Astrocyte (in vitro differentiated cells and primary cell): ENCODE data around the gene TSEN54.

Experiments used
- CTCF ChIP-seq: IDR thresholded peaks from 2 replicates; pipeline ENCODE4 v1.5.1; 2011; ENCODE audit warnings: low read depth, mild to moderate bottlenecking, inconsistent platforms, low read length, moderate library complexity; ENCODE audit not compliant: insufficient read depth
- EZH2 ChIP-seq: IDR thresholded peaks from 2 replicates; pipeline ENCODE4 v1.6.1; 2012; ENCODE audit warnings: mild to moderate bottlenecking, low read length, inconsistent platforms; ENCODE audit not compliant: insufficient read depth

DNA sequence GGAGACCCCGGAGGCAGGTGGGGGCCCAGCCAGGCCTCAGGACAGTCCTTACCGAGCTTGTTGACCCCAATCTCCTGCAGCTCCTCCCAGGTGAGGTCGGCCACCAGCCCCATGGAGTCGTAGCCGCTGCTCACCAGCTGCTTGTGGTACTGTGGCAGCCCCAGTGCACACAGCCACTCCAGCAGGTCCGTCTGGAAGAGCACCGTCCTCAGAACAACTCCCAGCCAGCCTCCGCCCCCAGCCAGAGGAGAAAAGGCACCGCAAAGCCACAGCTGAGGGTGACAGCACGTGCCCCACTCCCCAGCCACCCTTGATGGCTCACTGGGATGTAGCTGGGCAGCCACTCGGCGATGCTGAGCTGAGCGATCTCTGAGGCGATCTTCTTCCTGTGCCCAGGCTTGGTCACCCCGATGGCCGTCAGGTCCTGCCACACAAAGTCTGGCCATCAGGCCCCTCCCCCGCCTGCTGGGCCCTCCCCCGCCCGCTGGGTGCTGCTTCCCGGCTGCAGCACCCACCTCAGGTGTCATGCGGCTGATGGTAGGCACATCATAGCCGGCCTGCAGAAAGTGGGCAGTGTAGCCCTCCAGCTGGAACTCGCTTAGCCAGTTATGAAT is 12.9 kb upstream of the TSEN54 start:
- TF ChIP-seq CTCF (no peak), EZH2 (no peak)
